ENCODE results near the gene CDC14A.
"Not testable (repeated sequence)": the region's sequence is repeated elsewhere in the genome, so short reads cannot be mapped to it uniquely, and the experiment has no call there.

Gene CDC14A

GRCh38 chr1:100352267-100353070 is at the start of gene CDC14A:
TSS of gene CDC14A (plus strand) at chr1:100352506. CDS start at chr1:100352955, 449 bp downstream.
- peak; percentile 82 for DNase-seq

- no peak for DNase-seq
These were observed 49.6 kb upstream of the CDC14A start for GRCh38 chr1:100302739-100303138.

- no peak for DNase-seq
These were observed 48.1 kb upstream of the CDC14A start for GRCh38 chr1:100304227-100304626.

- no peak for DNase-seq
These were observed 47.4 kb upstream of the CDC14A start for GRCh38 chr1:100304921-100305320.

- no peak for DNase-seq
These were observed 46.4 kb upstream of the CDC14A start for GRCh38 chr1:100305954-100306353.

GRCh38 chr1:100306735-100307313 is 45.5 kb upstream of the CDC14A start:
- no peak for DNase-seq

GRCh38 chr1:100308777-100309176 is 43.5 kb upstream of the CDC14A start:
- DNase-seq: no peak

GRCh38 chr1:100309863-100310262 is 42.4 kb upstream of the CDC14A start:
- DNase-seq: no peak

- DNase-seq: no peak
These were observed 38.9 kb upstream of the CDC14A start for GRCh38 chr1:100313382-100313781.

- no peak for DNase-seq
These were observed 35.7 kb upstream of the CDC14A start for GRCh38 chr1:100316622-100317021.

GRCh38 chr1:100320311-100321099 is 31.8 kb upstream of the CDC14A start:
- DNase-seq: no peak

GRCh38 chr1:100321100-100321493 is 31.2 kb upstream of the CDC14A start:
- DNase-seq: no peak

GRCh38 chr1:100321506-100321905 is 30.8 kb upstream of the CDC14A start:
- DNase-seq: no peak

GRCh38 chr1:100322436-100323211 is 29.7 kb upstream of the CDC14A start:
- DNase-seq: no peak

GRCh38 chr1:100323419-100324106 is 28.7 kb upstream of the CDC14A start:
- DNase-seq: no peak

- DNase-seq: no peak
These were observed 26.6 kb upstream of the CDC14A start for GRCh38 chr1:100325415-100326324.

- DNase-seq: not testable (repeated sequence)
These were observed 26.0 kb upstream of the CDC14A start for GRCh38 chr1:100326325-100326670.

GRCh38 chr1:100328133-100328532 is 24.2 kb upstream of the CDC14A start:
- no peak for DNase-seq

GRCh38 chr1:100331146-100331545 is 21.2 kb upstream of the CDC14A start:
- DNase-seq: not testable (repeated sequence)

GRCh38 chr1:100332331-100332730 is 20.0 kb upstream of the CDC14A start:
- no peak for DNase-seq

GRCh38 chr1:100335436-100335835 is 16.9 kb upstream of the CDC14A start:
- no peak for DNase-seq
